ENCODE results near the gene PKNOX1. TPM values are rescaled to one million over a fixed set of nuclear protein-coding genes. Genes with fewer than 3 reads are reported as not detected.
"Not testable (repeated sequence)": the region's sequence is repeated elsewhere in the genome, so short reads cannot be mapped to it uniquely, and the experiment has no call there.

Gene PKNOX1
- total RNA-seq, 1 donor from 2014 or later, result 18.1 TPM

- no peak for DNase-seq (ENCODE audit: low spot score)
Observed at GRCh38 chr21:43015906-43016540, 41.7 kb downstream of the PKNOX1 start.

- DNase-seq (ENCODE audit: low spot score), result no peak
Observed at GRCh38 chr21:43016728-43017127, 42.4 kb downstream of the PKNOX1 start.

GRCh38 chr21:43018519-43018918, 44.2 kb downstream of the PKNOX1 start:
- DNase-seq (ENCODE audit: low spot score), result no peak

- DNase-seq (ENCODE audit: low spot score), result no peak
Observed at GRCh38 chr21:43020177-43020576, 45.8 kb downstream of the PKNOX1 start.

GRCh38 chr21:43020771-43021170, 46.4 kb downstream of the PKNOX1 start:
- DNase-seq (ENCODE audit: low spot score), result no peak

GRCh38 chr21:43021191-43021590, 46.8 kb downstream of the PKNOX1 start:
- DNase-seq (ENCODE audit: low spot score), result no peak

- DNase-seq (ENCODE audit: low spot score), result peak; percentile 67
Observed at GRCh38 chr21:43021756-43022600, 47.6 kb downstream of the PKNOX1 start.

- DNase-seq (ENCODE audit: low spot score), result no peak
Observed at GRCh38 chr21:43023175-43023574, 48.8 kb downstream of the PKNOX1 start.

- peak; percentile 35 for DNase-seq (ENCODE audit: low spot score)
Observed at GRCh38 chr21:43024439-43025136, 50.2 kb downstream of the PKNOX1 start.

- DNase-seq (ENCODE audit: low spot score), result peak; percentile 28
Observed at GRCh38 chr21:43025636-43026180, 51.3 kb downstream of the PKNOX1 start.

GRCh38 chr21:43027846-43028731, 53.7 kb downstream of the PKNOX1 start:
- no peak for DNase-seq (ENCODE audit: low spot score)

GRCh38 chr21:43029785-43030184, 55.4 kb downstream of the PKNOX1 start:
- DNase-seq (ENCODE audit: low spot score), result no peak

GRCh38 chr21:43031121-43031619, 56.8 kb downstream of the PKNOX1 start:
- DNase-seq (ENCODE audit: low spot score), result no peak

GRCh38 chr21:43034101-43034500, 59.7 kb downstream of the PKNOX1 start:
- DNase-seq (ENCODE audit: low spot score), result no peak

GRCh38 chr21:43034826-43035225, 60.5 kb downstream of the PKNOX1 start:
- no peak for DNase-seq (ENCODE audit: low spot score)

- DNase-seq (ENCODE audit: low spot score), result not testable (repeated sequence)
Observed at GRCh38 chr21:43036889-43037288, 62.5 kb downstream of the PKNOX1 start.

- not testable (repeated sequence) for DNase-seq (ENCODE audit: low spot score)
Observed at GRCh38 chr21:43037918-43038658, 63.7 kb downstream of the PKNOX1 start.

- not testable (repeated sequence) for DNase-seq (ENCODE audit: low spot score)
Observed at GRCh38 chr21:43038659-43039044, 64.3 kb downstream of the PKNOX1 start.

GRCh38 chr21:43042169-43042568, 67.8 kb downstream of the PKNOX1 start:
- DNase-seq (ENCODE audit: low spot score), result not testable (repeated sequence)

GRCh38 chr21:43043291-43043690, 68.9 kb downstream of the PKNOX1 start:
- DNase-seq (ENCODE audit: low spot score), result not testable (repeated sequence)
